Measurements from ENCODE around the gene NBEAL1.
"Not testable (repeated sequence)": the region's sequence is repeated elsewhere in the genome, so short reads cannot be mapped to it uniquely, and the experiment has no call there.

NBEAL1 gene

GRCh38 chr2:203238292-203238703, 223.6 kb downstream of the NBEAL1 start:
- DNase-seq = no peak

GRCh38 chr2:203238704-203239526, 224.2 kb downstream of the NBEAL1 start, which contains the start of gene CYP20A1:
TSS of gene CYP20A1 (plus strand) at chr2:203239018. CDS start at chr2:203239063, 45 bp downstream.
- peak; percentile 96 for DNase-seq

GRCh38 chr2:203240491-203240890, 225.8 kb downstream of the NBEAL1 start:
- DNase-seq = no peak

- DNase-seq = no peak
Observed at GRCh38 chr2:203242518-203242917, 227.8 kb downstream of the NBEAL1 start.

- no peak for DNase-seq
Observed at GRCh38 chr2:203246646-203247045, 232.0 kb downstream of the NBEAL1 start.

GRCh38 chr2:203252818-203253217, 238.1 kb downstream of the NBEAL1 start:
- peak; percentile 2 for DNase-seq

- DNase-seq = not testable (repeated sequence)
Observed at GRCh38 chr2:203253422-203254095, 238.9 kb downstream of the NBEAL1 start.

- DNase-seq = no peak
Observed at GRCh38 chr2:203261326-203262159, 246.9 kb downstream of the NBEAL1 start.

Measured in CD4-positive, alpha-beta T cell treated with Interleukin-12 subunit alpha and Interleukin-12 subunit beta, for 1 hour (primary cell).